B cell (primary cell): ENCODE results near the gene IKZF2. TPM values are rescaled to one million over a fixed set of nuclear protein-coding genes. Genes with fewer than 3 reads are reported as not detected.

Experiments used
- ATAC-seq: fragments of 200-7000 bp; cut with Tn5 transposase; one replicate; pipeline ENCODE4 v1.10.0; 2021; ENCODE audit warnings: low read depth, mild to moderate bottlenecking, moderate number of reproducible peaks, moderate library complexity
- CTCF ChIA-PET: fragments of 350-600 bp; sonication (Branson Sonifier 250); formaldehyde crosslinking; loops from one replicate; lab custom pipeline; 2021; ENCODE audit warnings: antibody characterized with exemption, inconsistent platforms; lab: Charles Lee
- POLR2A ChIA-PET: fragments of 350-600 bp; sonication (Branson Sonifier 250); formaldehyde crosslinking; loops from one replicate; lab custom pipeline; 2021; ENCODE audit warnings: antibody characterized with exemption; lab: Charles Lee
- DNase-seq: peaks from one replicate; pipeline ENCODE4 v3.0.0; 2013
- H2AFZ ChIP-seq: 2 replicates; pipeline ENCODE4 v1.6.1; 2012; ENCODE audit warnings: mild to moderate bottlenecking, low read depth, low read length; ENCODE audit not compliant: insufficient read depth, poor library complexity, severe bottlenecking
- H3K27ac ChIP-seq, 2 donors: 1 replicate in 1 of 2; 2 replicates in 1 of 2; pipeline ENCODE4 v1.5.1; 2012 to 2013; ENCODE audit warnings: low read length in 2 of 2, mild to moderate bottlenecking in 2 of 2, moderate library complexity in 1 of 2
- H3K27me3 ChIP-seq, 4 experiments: fragments of 200-600 bp in 1 of 4; sonication (generic) in 1 of 4; replicated peaks in 1 of 4; 1 replicate in 2 of 4; 2 replicates in 2 of 4; pipeline versions ENCODE4 v1.6.1 to v1.7.0; 2013 to 2016; ENCODE audit warnings: low read length in 3 of 4, mild to moderate bottlenecking in 2 of 4, mixed read lengths in 1 of 4, moderate library complexity in 1 of 4; ENCODE audit not compliant: insufficient read depth in 4 of 4, control insufficient read depth in 3 of 4; ENCODE audit errors: control extremely low read depth in 1 of 4
- H3K36me3 ChIP-seq, 2 experiments: replicated peaks in 1 of 2; 1 replicate in 1 of 2; 2 replicates in 1 of 2; pipeline versions ENCODE4 v1.6.1 to v1.7.1; 2013; ENCODE audit warnings: low read length in 1 of 2; ENCODE audit not compliant: insufficient read depth in 2 of 2, control insufficient read depth in 1 of 2; ENCODE audit errors: control extremely low read depth in 1 of 2, extremely low read depth in 1 of 2
- H3K4me1 ChIP-seq, 2 donors: fragments of 200-600 bp in 1 of 2; sonication (generic) in 1 of 2; 1 replicate in 1 of 2; 2 replicates in 1 of 2; pipeline versions ENCODE4 v1.5.1 to v1.6.1; 2013 to 2017; ENCODE audit warnings: low read length in 2 of 2; ENCODE audit not compliant: control insufficient read depth in 2 of 2, insufficient read depth in 2 of 2
- H3K4me2 ChIP-seq: replicated peaks from 2 replicates; pipeline ENCODE3; 2012; ENCODE audit warnings: mild to moderate bottlenecking, low read depth, low read length; ENCODE audit not compliant: poor library complexity, severe bottlenecking
- H3K4me3 ChIP-seq, 5 experiments: fragments of 200-600 bp in 1 of 5; sonication (generic) in 1 of 5; 1 replicate in 3 of 5; 2 replicates in 2 of 5; pipeline versions ENCODE4 v1.5.1 to v1.7.0; 2011 to 2016; ENCODE audit warnings: low read length in 4 of 5, mild to moderate bottlenecking in 4 of 5, low read depth in 2 of 5, control low read depth in 1 of 5, moderate library complexity in 1 of 5; ENCODE audit not compliant: insufficient read depth in 1 of 5; ENCODE audit errors: control extremely low read depth in 1 of 5, extremely low read depth in 1 of 5
- H3K79me2 ChIP-seq: fragments of 200-600 bp; sonication (generic); one replicate; pipeline ENCODE4 v1.6.0; 2016; ENCODE audit warnings: low read length; ENCODE audit not compliant: control insufficient read depth, insufficient read depth
- H3K9ac ChIP-seq: fragments of 200-600 bp; sonication (generic); 2 replicates; pipeline ENCODE4 v1.6.1; 2017; ENCODE audit warnings: mild to moderate bottlenecking, low read length, moderate library complexity
- H3K9me3 ChIP-seq, 3 donors: one replicate each; pipeline versions ENCODE4 v1.6.1 to v1.7.1; 2013; ENCODE audit warnings: low read length in 2 of 3; ENCODE audit not compliant: control insufficient read depth in 2 of 3, insufficient read depth in 1 of 3; ENCODE audit errors: control extremely low read depth in 1 of 3
- H4K20me1 ChIP-seq: 2 replicates; pipeline ENCODE4 v1.6.0; 2012; ENCODE audit warnings: mild to moderate bottlenecking, low read length; ENCODE audit not compliant: insufficient read depth, control insufficient read depth, poor library complexity, severe bottlenecking
- H3K27ac Mint-ChIP-seq: one replicate; pipeline ENCODE4 v1.8.0; 2021; ENCODE audit warnings: mixed read lengths
- H3K27me3 Mint-ChIP-seq: one replicate; pipeline ENCODE4 v1.8.0; 2021; ENCODE audit warnings: mixed read lengths
- H3K4me1 Mint-ChIP-seq: one replicate; pipeline ENCODE4 v1.8.0; 2021; ENCODE audit warnings: mixed read lengths
- H3K4me3 Mint-ChIP-seq: one replicate; pipeline ENCODE4 v1.8.0; 2021; ENCODE audit warnings: mixed read lengths
- H3K9me3 Mint-ChIP-seq: one replicate; pipeline ENCODE4 v1.8.0; 2022; ENCODE audit warnings: mixed read lengths; ENCODE audit not compliant: insufficient read depth
- EZH2 ChIP-seq: IDR thresholded peaks from 2 replicates; pipeline ENCODE4 v1.6.1; 2012; ENCODE audit warnings: borderline replicate concordance, low read depth, mild to moderate bottlenecking, moderate library complexity, low read length; ENCODE audit not compliant: insufficient read depth, poor library complexity, severe bottlenecking
- WGBS: methylation state at CpG from one replicate; pipeline ENCODE4 v1.1.5; 2013; ENCODE audit warnings: missing lambda C conversion rate; ENCODE audit not compliant: insufficient coverage; 5-methylcytosine and 5-hydroxymethylcytosine counted together
- intact Hi-C: fragments of 100-400 bp; cut with micrococcal nuclease; formaldehyde crosslinking; loops from one replicate; pipeline ENCODE4 v1.10.0; 2022
- polyA plus RNA-seq: library from polyadenylated mRNA; depleted of rRNA; stranded (reverse); fragments of >200 nt; gene quantifications from 2 replicates; pipeline ENCODE4 v1.2.3, GENCODE V29; 2012
- total RNA-seq, 2 donors: library from RNA; stranded (reverse); fragments of 120-200 nt in 1 of 2; gene quantifications; 1 replicate in 1 of 2; 2 replicates in 1 of 2; pipeline versions ENCODE4 v1.2.3 to v1.2.4, GENCODE V29; 2013 to 2022
- TF ChIP-seq, protein P1 (sequence below): fragments of 200-600 bp; IDR thresholded peaks from one replicate; pipeline ENCODE4 v1.8.0; 2022; ENCODE audit warnings: antibody characterized with exemption, mild to moderate bottlenecking

IKZF2 gene
- total and polyA plus RNA-seq, 2 donors (not counting 1 experiment from before 2014, with no cell fraction given): 2.5 to 49.3 TPM

DNA sequence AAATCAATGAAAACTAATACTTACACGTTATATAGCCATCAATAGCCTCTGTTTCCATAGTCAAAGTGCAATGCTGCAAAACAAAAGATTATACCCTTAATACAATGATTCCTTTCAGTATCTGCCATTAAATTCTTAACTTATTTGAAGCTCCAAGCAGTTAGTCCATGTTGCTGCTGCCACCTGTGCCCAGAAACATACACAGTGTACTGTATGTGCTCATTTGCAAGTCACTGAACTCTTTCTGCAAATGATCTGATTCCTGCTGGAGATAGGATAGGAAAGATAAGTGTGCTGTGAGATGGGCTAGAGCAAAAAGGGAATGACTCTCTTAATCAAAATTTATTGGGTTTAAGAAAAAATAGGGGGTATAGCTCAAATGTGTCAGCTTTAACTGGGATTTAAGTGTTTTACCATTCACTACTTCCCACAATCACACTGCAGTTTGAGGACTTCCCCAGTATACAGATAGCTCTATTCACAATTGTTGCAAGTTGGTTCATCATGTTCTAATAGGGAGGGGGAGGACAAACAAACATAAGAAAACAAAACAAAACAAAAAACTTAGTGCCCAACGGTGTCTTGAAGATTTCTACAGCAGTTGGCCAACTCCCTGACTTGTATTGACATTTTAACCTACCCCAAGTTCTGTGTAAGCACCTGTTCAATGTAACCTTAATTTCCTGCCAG, 2.7 kb downstream of the IKZF2 start:
- intact Hi-C loops: no loop called here
- H3K27ac Mint-ChIP-seq: peak overlapping the region; percentile 11

DNA sequence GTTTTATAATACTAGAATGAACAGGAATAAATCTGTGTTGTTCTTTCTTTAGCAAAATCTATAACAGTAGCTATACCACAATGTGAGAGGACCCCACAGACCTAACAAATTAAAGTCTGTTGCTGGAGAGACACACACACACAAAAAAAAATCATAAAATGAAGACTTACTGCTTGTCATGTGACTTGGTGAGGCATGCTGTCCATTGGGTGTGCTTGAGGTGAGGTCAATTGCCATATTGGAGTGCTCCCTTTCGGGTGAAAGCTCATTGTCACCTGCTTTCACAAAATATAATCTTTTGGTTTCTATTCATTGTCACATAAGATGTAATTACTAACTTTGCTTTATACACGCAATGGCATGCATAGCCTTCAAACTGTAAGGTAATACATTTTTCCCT, 3.9 kb downstream of the IKZF2 start:
- CTCF ChIA-PET: interaction anchor here (0.5 to 1.3 kb wide), 2 partner anchors 96 to 496 kb away, joined by 3 to 4 read pairs; no protein-coding TSS in a partner anchor
- Mint-ChIP-seq H3K27ac (no peak overlapping the region), H3K27me3 (no peaks in the 10 kb centered on the region), H3K4me1 (peaks cover 41% of the 10 kb centered on the region), H3K4me3 (no peak overlapping the region), H3K9me3 (no peaks in the 10 kb centered on the region)
- peaks cover 17 to 20% of the 10 kb centered on the region in 2 donors for H3K4me1 ChIP-seq
- H3K27me3 ChIP-seq: no peaks in the 10 kb centered on the region
- no peaks in the 10 kb centered on the region for H4K20me1 ChIP-seq
- no peak overlapping the region for H3K4me2 ChIP-seq
- no peak overlapping the region for H3K4me3 ChIP-seq
- DNase-seq: no peak
- intact Hi-C loops: no loop called here
- no peak overlapping the region for H2AFZ ChIP-seq
- peaks cover 31% of the 10 kb centered on the region for H3K79me2 ChIP-seq
- H3K27ac ChIP-seq: no peak overlapping the region
- no peak for ATAC-seq
- no peaks in the 10 kb centered on the region for H3K36me3 ChIP-seq
- H3K9me3 ChIP-seq: no peaks in the 10 kb centered on the region
- no CpG with 5 or more reads among the region's 2 CpGs for WGBS
- TF ChIP-seq, protein P1, sequence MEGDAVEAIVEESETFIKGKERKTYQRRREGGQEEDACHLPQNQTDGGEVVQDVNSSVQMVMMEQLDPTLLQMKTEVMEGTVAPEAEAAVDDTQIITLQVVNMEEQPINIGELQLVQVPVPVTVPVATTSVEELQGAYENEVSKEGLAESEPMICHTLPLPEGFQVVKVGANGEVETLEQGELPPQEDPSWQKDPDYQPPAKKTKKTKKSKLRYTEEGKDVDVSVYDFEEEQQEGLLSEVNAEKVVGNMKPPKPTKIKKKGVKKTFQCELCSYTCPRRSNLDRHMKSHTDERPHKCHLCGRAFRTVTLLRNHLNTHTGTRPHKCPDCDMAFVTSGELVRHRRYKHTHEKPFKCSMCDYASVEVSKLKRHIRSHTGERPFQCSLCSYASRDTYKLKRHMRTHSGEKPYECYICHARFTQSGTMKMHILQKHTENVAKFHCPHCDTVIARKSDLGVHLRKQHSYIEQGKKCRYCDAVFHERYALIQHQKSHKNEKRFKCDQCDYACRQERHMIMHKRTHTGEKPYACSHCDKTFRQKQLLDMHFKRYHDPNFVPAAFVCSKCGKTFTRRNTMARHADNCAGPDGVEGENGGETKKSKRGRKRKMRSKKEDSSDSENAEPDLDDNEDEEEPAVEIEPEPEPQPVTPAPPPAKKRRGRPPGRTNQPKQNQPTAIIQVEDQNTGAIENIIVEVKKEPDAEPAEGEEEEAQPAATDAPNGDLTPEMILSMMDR: no peak
- TF ChIP-seq EZH2: no peak
- no peak overlapping the region for H3K9ac ChIP-seq
- POLR2A ChIA-PET: no interaction called here

More for the DNA sequence above, 2.7 kb downstream of the IKZF2 start:
- peak overlapping the region in 3 of 5 experiments; percentile 77 to 90 (median 89) for H3K4me3 ChIP-seq
- no peaks in the 10 kb centered on the region for H3K9me3 ChIP-seq
- peaks cover 52% of the 10 kb centered on the region for H3K4me1 Mint-ChIP-seq
- H3K4me1 ChIP-seq: peaks cover 23 to 29% of the 10 kb centered on the region in 2 donors
- no peak for ATAC-seq
- H3K36me3 ChIP-seq: no peaks in the 10 kb centered on the region
- no peaks in the 10 kb centered on the region for H3K27me3 Mint-ChIP-seq
- ChIA-PET CTCF (interaction anchor here (1.0 to 7.3 kb wide), 4 partner anchors 10 to 464 kb away, joined by 3 to 141 read pairs (median 4); no protein-coding TSS in a partner anchor), POLR2A (no interaction called here)
- peaks cover 19% of the 10 kb centered on the region for H3K79me2 ChIP-seq
- peak overlapping the region; percentile 96 for H3K4me3 Mint-ChIP-seq
- TF ChIP-seq, protein P1: no peak
- no peak for TF ChIP-seq EZH2
- H4K20me1 ChIP-seq: no peaks in the 10 kb centered on the region
- peak overlapping the region; percentile 78 for H3K4me2 ChIP-seq
- DNase-seq: peak; percentile 18
- H3K27ac ChIP-seq: peak overlapping the region in 1 of 2 donors; percentile 74
- 0% methylated on average over 1 of the region's 2 CpGs for WGBS
- no peaks in the 10 kb centered on the region for H3K9me3 Mint-ChIP-seq
- no peaks in the 10 kb centered on the region for H3K27me3 ChIP-seq
- peak overlapping the region; percentile 86 for H3K9ac ChIP-seq
- peak overlapping the region; percentile 74 for H2AFZ ChIP-seq
